ENCODE results near the gene ANKH. TPM values are rescaled to one million over a fixed set of nuclear protein-coding genes. Genes with fewer than 3 reads are reported as not detected.

ANKH gene
- 189 TPM for total RNA-seq

DNA sequence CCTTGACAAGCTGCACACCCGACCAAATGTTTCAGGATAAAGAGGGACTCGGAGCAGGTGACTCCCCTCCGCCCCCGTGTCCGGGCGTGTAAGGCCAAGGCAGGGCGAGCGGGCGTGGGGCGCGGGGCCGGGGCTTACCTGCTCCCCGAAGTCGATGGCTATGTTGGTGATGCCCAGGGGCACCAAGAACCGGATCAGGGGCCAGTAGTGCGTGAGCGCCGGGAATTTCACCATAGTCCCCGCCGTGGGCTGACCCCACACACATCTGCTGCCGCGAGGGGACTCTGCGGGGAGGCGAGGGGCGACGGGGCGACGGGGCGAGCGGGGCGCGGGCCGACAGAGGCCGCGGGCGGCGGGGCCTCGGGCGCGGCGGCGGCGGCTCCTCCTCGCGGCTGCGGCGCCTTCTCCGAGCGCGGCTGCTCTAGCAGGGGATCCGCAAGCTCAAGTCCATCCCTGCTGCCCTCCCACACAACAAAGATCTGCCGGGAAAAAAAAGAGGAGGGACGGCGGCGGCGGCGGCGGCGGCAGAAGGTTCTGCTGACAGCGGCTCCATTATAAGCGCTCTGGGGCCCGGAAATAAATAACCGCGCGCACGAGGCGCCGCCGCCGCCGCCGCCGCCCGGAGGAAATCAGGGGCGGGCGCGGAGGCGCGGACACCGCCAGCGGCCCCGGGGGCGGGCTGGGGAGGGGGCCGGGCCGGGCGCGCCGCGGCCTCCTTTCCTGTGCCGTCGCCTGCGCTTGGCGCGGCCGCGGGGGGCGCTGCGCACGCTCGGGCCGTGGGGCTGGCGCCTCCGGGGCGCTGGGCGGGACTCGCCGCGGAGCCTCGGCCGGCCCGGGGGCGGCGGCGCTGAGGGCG lies at the start of gene ANKH:
ANKH (minus strand) TSS at position 565 of the 856 bp plus-strand sequence; CDS start at position 234, 331 bp downstream.

DNA sequence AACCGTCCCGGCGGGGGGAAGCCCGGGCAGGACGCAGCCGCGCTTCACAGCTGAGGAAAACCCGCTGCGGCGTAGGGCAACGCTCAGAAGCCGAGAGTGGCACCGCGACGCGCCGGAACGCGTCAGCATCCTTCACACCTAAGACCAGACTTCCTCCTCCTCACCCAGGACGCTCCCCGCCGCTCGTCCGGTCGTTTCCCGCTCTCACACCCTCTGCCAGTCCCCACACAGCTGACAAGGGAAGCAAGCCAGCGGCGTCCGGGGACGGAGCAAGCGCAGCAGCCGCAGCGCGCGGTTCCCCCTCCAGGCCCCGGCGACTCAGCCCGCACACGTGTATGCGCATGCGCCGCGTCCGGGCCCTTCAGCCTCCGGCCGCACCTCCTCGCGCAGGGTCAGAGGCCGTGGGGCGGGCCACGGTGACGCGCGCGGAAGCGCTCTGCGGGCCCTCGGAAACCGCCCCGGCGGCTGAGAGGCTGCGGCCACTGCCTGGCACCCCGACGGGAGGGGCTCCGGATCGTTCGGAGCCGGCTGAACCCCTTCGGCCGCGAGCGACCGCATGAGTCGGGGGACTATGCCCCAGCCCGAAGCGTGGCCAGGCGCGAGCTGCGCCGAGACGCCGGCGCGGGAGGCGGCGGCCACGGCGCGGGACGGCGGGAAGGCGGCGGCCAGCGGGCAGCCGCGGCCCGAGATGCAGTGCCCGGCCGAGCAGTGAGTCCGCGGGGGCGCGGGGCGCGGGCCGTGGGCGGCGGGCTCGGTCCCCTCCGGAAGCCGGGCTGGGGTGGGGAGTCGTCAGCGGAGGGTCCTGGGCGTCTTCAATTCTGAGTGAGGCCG lies 207.1 kb downstream of the ANKH start, which contains the start of gene OTULIN:
OTULIN (plus strand) TSS at position 449 of the 831 bp plus-strand sequence; CDS start at position 557, 108 bp downstream.

Small RNA genes within 50 kb of the gene (small RNA-seq; reads per million reads assigned to genes)
- gene HNRNPKP5 (ENCODE audit: low replicate concordance) (not detected), gene MIR4637 (ENCODE audit: low replicate concordance) (not detected)

Other genes with a start within 250 kb of the ANKH start
- gene OTULIN, start 207.1 kb downstream of the ANKH start, total RNA-seq: 26.0 TPM

Measured in parietal lobe (tissue), 2 donors.